ENCODE measurements around the gene DLG2.

DNA sequence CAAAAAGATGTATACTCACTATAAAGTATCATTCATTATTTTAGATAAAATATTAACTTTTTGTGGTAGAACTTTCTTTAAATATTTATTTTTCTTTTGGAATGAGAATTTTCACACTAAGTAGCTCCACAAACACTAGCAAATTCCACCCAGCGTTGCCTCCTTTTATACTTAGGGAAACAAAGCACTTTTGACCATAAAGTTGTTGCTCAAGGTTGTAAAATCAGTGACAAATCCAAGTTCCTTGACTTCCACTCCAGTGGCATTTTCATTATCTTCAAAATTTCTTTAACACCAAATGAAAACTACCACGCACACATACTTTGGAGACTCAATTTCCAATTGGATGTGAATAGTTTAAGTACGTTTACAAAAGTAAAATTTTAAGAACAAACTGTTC lies 431.2 kb downstream of the DLG2 start:
- TF ChIP-seq POLR2AphosphoS5 (IDR thresholded peaks at IDR 0.05; ENCODE audit: low read depth, low read length) (no peak), TAF1 (IDR thresholded peaks at IDR 0.05; ENCODE audit: borderline replicate concordance, insufficient read depth, low read length) (no peak)
